Tibial nerve (tissue), 4 donors: ENCODE measurements around the gene UMAD1.

Source experiments
- CTCF ChIP-seq, 5 experiments: fragments of 200-600 bp in 3 of 5; fragments of 450-650 bp in 2 of 5; sonication (generic) in 3 of 5; IDR thresholded peaks; one replicate each; pipeline ENCODE4 v1.5.1; 2016 to 2019; ENCODE audit warnings: antibody characterized with exemption in 5 of 5, mild to moderate bottlenecking in 3 of 5, moderate library complexity in 2 of 5
- EP300 ChIP-seq, 2 donors: sonication (generic); formaldehyde crosslinking; IDR thresholded peaks; one replicate each; pipeline ENCODE4 v1.6.1; 2017; ENCODE audit warnings: antibody characterized with exemption in 2 of 2, mild to moderate bottlenecking in 1 of 2

GRCh38 chr7:7834761-7835160 lies 194.2 kb downstream of the UMAD1 start:
- TF ChIP-seq CTCF (IDR thresholded peaks at IDR 0.05) = no peak
- no peak for TF ChIP-seq EP300 (IDR thresholded peaks at IDR 0.05)
